Breast epithelium (tissue), 4 donors: ENCODE measurements around the gene C16orf86. TPM values are rescaled to one million over a fixed set of nuclear protein-coding genes. Genes with fewer than 3 reads are reported as not detected.

Experiments used
- DNase-seq, 2 donors: peaks; one replicate each; pipeline ENCODE4 v3.0.0-alpha.2; 2019; ENCODE audit warnings: low spot score in 2 of 2
- H3K27ac ChIP-seq, 2 donors: fragments of 200-600 bp; sonication (generic) in 1 of 2; one replicate each; pipeline ENCODE4 v1.5.1; 2016 to 2019; ENCODE audit warnings: mild to moderate bottlenecking in 1 of 2
- H3K27me3 ChIP-seq, 2 donors: fragments of 200-600 bp; sonication (generic) in 1 of 2; one replicate each; pipeline versions ENCODE4 v1.5.1 to v1.6.0; 2017 to 2019; ENCODE audit warnings: control low read depth in 1 of 2, mild to moderate bottlenecking in 1 of 2
- H3K36me3 ChIP-seq: fragments of 200-600 bp; one replicate; pipeline ENCODE4 v1.5.1; 2019
- H3K4me1 ChIP-seq, 2 donors: fragments of 200-600 bp; sonication (generic); one replicate each; pipeline ENCODE4 v1.5.1; 2016 to 2019; ENCODE audit warnings: control low read depth in 1 of 2
- H3K4me3 ChIP-seq, 3 donors: fragments of 200-600 bp; sonication (generic); 1 replicate in 2 of 3; 2 replicates in 1 of 3; pipeline ENCODE4 v1.5.1; 2016 to 2019; ENCODE audit warnings: mild to moderate bottlenecking in 3 of 3, moderate library complexity in 2 of 3
- H3K9me3 ChIP-seq, 2 donors: fragments of 200-600 bp; sonication (generic) in 1 of 2; one replicate each; pipeline ENCODE4 v1.5.1; 2016 to 2019; ENCODE audit warnings: control low read depth in 1 of 2
- CTCF ChIP-seq, 3 donors: fragments of 450-650 bp; IDR thresholded peaks; one replicate each; pipeline ENCODE4 v1.5.1; 2016 to 2017; ENCODE audit warnings: antibody characterized with exemption in 3 of 3, mild to moderate bottlenecking in 3 of 3, moderate library complexity in 3 of 3
- POLR2A ChIP-seq: fragments of 450-650 bp; IDR thresholded peaks from one replicate; pipeline ENCODE4 v1.6.1; 2016; ENCODE audit warnings: antibody characterized with exemption, mild to moderate bottlenecking, moderate library complexity
- POLR2AphosphoS5 ChIP-seq, 3 donors: sonication (generic); formaldehyde crosslinking; IDR thresholded peaks; one replicate each; pipeline ENCODE4 v1.6.1; 2017; ENCODE audit warnings: antibody characterized with exemption in 3 of 3
- intact Hi-C: fragments of 100-400 bp; cut with DNase I; formaldehyde crosslinking; loops from one replicate; pipeline ENCODE4 v1.15.1; 2023; ENCODE audit warnings: low total_unique reads
- total RNA-seq, 3 donors: library from RNA; depleted of rRNA; stranded (reverse); fragments of >200 nt; gene quantifications; one replicate each; pipeline ENCODE4 v1.1.0, GENCODE V29; 2016

Gene C16orf86
- total RNA-seq, 3 donors from 2014 or later: 7.2 to 18.1 (median 11.1) TPM

- H3K36me3 ChIP-seq: no peaks in the 10 kb centered on the region
- intact Hi-C loops: no loop called here
- no peaks in the 10 kb centered on the region for H3K9me3 ChIP-seq
These were observed 18.9 kb upstream of the C16orf86 start for GRCh38 chr16:67647681-67648080.

DNA sequence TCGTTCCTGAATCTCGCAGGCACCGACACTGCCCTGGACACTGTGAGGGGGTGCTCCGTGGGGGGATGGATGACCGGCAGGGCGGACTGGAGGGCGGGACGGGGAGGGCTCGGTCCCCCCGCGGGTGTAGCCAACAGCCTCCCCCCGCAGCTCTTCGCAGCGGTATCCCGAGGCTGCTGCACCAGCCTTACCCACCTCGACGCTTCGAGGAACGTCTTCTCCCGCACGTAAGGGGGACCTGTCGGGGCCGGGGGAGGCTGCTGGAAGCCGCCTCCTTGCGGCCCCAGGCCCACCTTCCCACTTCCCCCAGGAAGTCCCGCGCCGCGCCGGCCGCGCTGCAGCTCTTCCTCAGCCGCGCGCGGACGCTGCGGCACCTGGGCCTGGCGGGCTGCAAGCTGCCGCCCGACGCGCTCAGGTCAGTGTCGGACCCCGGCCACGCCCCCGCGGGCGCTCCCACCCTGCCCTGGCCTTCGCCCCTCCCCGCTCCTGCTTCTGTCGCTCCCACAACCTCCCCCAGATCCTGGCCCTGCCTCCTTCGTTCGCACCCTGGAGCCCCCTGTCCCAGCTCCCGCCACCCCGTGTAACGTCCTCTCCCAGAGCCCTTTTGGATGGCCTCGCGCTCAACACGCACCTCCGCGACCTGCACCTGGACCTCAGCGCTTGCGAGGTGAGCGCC is 18.4 kb upstream of the C16orf86 start:
- intact Hi-C loops: no loop called here
- Histone ChIP-seq H3K4me1 (peaks cover 0 to 6% of the 10 kb centered on the region in 2 donors), H3K27ac (no peak overlapping the region)

More at GRCh38 chr16:67647681-67648080, 18.9 kb upstream of the C16orf86 start:
- Histone ChIP-seq H3K4me1 (peaks cover 0 to under 1% of the 10 kb centered on the region in 2 donors), H3K27ac (no peak overlapping the region), H3K27me3 (peaks cover 20 to 74% of the 10 kb centered on the region in 2 donors), H3K4me3 (no peak overlapping the region)
- DNase-seq: no peak
- TF ChIP-seq POLR2AphosphoS5 (IDR thresholded peaks at IDR 0.05) (no peak), POLR2A (no peak), CTCF (IDR thresholded peaks at IDR 0.05) (no peak)

DNA sequence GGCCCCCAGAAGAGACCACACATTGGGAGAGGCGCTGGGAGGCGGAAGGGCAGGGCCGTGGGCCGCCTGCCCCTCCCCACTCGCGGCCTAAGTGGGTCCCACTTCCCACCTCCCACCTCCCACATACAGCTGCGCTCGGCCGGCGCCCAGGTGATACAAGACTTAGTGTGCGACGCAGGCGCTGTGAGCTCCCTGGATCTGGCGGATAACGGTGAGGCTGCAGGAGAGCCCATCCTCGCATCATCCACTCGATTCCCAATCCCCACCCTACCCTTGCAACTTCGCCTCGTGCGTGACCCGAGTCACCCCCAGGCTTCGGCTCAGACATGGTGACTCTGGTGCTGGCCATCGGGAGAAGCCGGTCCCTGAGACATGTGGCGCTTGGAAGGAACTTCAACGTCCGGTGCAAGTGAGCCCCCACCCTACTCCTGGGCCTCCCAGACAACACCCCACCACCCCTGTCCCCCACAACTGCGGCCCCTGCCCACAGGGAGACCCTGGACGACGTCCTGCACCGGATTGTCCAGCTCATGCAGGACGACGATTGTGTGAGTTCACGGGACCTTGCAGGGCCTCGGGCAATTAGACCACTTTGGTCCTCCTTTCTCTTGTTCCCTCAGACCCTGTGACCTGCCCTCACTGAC is 17.7 kb upstream of the C16orf86 start:
- Histone ChIP-seq H3K36me3 (no peaks in the 10 kb centered on the region), H3K4me3 (peak overlapping the region in 1 of 3 donors; percentile 47), H3K27ac (no peak overlapping the region), H3K9me3 (no peaks in the 10 kb centered on the region), H3K27me3 (peaks cover 24 to 82% of the 10 kb centered on the region in 2 donors), H3K4me1 (peaks cover 0 to 11% of the 10 kb centered on the region in 2 donors)
- intact Hi-C loops: no loop called here
- DNase-seq: no peak
- no peak for TF ChIP-seq POLR2A
- TF ChIP-seq POLR2AphosphoS5 (IDR thresholded peaks at IDR 0.05): no peak

More for the DNA sequence above, 18.4 kb upstream of the C16orf86 start:
- H3K9me3 ChIP-seq: no peaks in the 10 kb centered on the region
- no peak for DNase-seq
- TF ChIP-seq POLR2AphosphoS5 (IDR thresholded peaks at IDR 0.05): no peak
- TF ChIP-seq CTCF (IDR thresholded peaks at IDR 0.05): no peak
- TF ChIP-seq POLR2A: no peak
- H3K4me3 ChIP-seq: peak overlapping the region in 1 of 3 donors; percentile 47
- peaks cover 20 to 76% of the 10 kb centered on the region in 2 donors for H3K27me3 ChIP-seq
- no peaks in the 10 kb centered on the region for H3K36me3 ChIP-seq

GRCh38 chr16:67649494-67649931 is 17.1 kb upstream of the C16orf86 start:
- peaks cover 0 to 11% of the 10 kb centered on the region in 2 donors for H3K4me1 ChIP-seq
- H3K27ac ChIP-seq: no peak overlapping the region
- DNase-seq: no peak
- intact Hi-C loops: no loop called here
- no peaks in the 10 kb centered on the region for H3K9me3 ChIP-seq
- peak overlapping the region in 1 of 3 donors; percentile 48 for H3K4me3 ChIP-seq
- TF ChIP-seq CTCF (IDR thresholded peaks at IDR 0.05): no peak
- no peak for TF ChIP-seq POLR2A
- TF ChIP-seq POLR2AphosphoS5 (IDR thresholded peaks at IDR 0.05): no peak
- H3K36me3 ChIP-seq: no peaks in the 10 kb centered on the region
- peaks cover 28 to 88% of the 10 kb centered on the region in 2 donors for H3K27me3 ChIP-seq

GRCh38 chr16:67650023-67650422 is 16.6 kb upstream of the C16orf86 start:
- peak overlapping the region in 1 of 3 donors; percentile 48 for H3K4me3 ChIP-seq
- peaks cover 28 to 88% of the 10 kb centered on the region in 2 donors for H3K27me3 ChIP-seq
- H3K27ac ChIP-seq: no peak overlapping the region
- DNase-seq: no peak
- no peaks in the 10 kb centered on the region for H3K36me3 ChIP-seq
- no peaks in the 10 kb centered on the region for H3K9me3 ChIP-seq
- intact Hi-C loops: no loop called here
- no peak for TF ChIP-seq POLR2A
- no peak for TF ChIP-seq CTCF (IDR thresholded peaks at IDR 0.05)
- no peak for TF ChIP-seq POLR2AphosphoS5 (IDR thresholded peaks at IDR 0.05)
- H3K4me1 ChIP-seq: peaks cover 0 to 11% of the 10 kb centered on the region in 2 donors
